Peyer's patch (tissue), 4 donors: ENCODE measurements around the gene ANO2. TPM values are rescaled to one million over a fixed set of nuclear protein-coding genes. Genes with fewer than 3 reads are reported as not detected.

Experiments
- DNase-seq, 3 donors: peaks; one replicate each; pipeline ENCODE4 v3.0.0-alpha.2; 2017 to 2019
- H3K27ac ChIP-seq, 4 donors: fragments of 200-600 bp; sonication (generic); one replicate each; pipeline ENCODE4 v1.5.1; 2016 to 2019
- H3K27me3 ChIP-seq, 2 donors: fragments of 200-600 bp; sonication (generic); one replicate each; pipeline ENCODE4 v1.5.1; 2019
- H3K36me3 ChIP-seq, 3 donors: fragments of 200-600 bp; sonication (generic); one replicate each; pipeline ENCODE4 v1.5.1; 2016 to 2019
- H3K4me1 ChIP-seq, 4 donors: fragments of 200-600 bp; sonication (generic); one replicate each; pipeline ENCODE4 v1.5.1; 2016 to 2019
- H3K4me3 ChIP-seq, 4 donors: fragments of 200-600 bp; sonication (generic); 1 replicate in 3 of 4; 2 replicates in 1 of 4; pipeline ENCODE4 v1.5.1; 2016 to 2019; ENCODE audit warnings: mild to moderate bottlenecking in 1 of 4
- H3K9me3 ChIP-seq, 4 donors: fragments of 200-600 bp; sonication (generic); one replicate each; pipeline ENCODE4 v1.5.1; 2016 to 2019; ENCODE audit warnings: mild to moderate bottlenecking in 1 of 4
- POLR2A ChIP-seq, 2 donors: fragments of 450-650 bp; IDR thresholded peaks; one replicate each; pipeline ENCODE4 v1.5.1; 2017; ENCODE audit warnings: antibody characterized with exemption in 2 of 2, mild to moderate bottlenecking in 2 of 2, moderate library complexity in 2 of 2
- total RNA-seq, 4 donors: library from RNA; depleted of rRNA; stranded (reverse); fragments of >200 nt; gene quantifications; one replicate each; pipeline ENCODE4 v1.1.0, GENCODE V29; 2016
- TF ChIP-seq, protein P1 (sequence below), 6 experiments: fragments of 450-650 bp in 4 of 6; fragments of 200-600 bp in 2 of 6; sonication (generic) in 1 of 6; IDR thresholded peaks; one replicate each; pipeline ENCODE4 v1.5.1; 2017 to 2019; ENCODE audit warnings: antibody characterized with exemption in 6 of 6, mild to moderate bottlenecking in 3 of 6, moderate library complexity in 1 of 6

ANO2 gene
- total RNA-seq, 4 donors from 2014 or later: 0.53 to 23.9 (median 5.8) TPM

DNA sequence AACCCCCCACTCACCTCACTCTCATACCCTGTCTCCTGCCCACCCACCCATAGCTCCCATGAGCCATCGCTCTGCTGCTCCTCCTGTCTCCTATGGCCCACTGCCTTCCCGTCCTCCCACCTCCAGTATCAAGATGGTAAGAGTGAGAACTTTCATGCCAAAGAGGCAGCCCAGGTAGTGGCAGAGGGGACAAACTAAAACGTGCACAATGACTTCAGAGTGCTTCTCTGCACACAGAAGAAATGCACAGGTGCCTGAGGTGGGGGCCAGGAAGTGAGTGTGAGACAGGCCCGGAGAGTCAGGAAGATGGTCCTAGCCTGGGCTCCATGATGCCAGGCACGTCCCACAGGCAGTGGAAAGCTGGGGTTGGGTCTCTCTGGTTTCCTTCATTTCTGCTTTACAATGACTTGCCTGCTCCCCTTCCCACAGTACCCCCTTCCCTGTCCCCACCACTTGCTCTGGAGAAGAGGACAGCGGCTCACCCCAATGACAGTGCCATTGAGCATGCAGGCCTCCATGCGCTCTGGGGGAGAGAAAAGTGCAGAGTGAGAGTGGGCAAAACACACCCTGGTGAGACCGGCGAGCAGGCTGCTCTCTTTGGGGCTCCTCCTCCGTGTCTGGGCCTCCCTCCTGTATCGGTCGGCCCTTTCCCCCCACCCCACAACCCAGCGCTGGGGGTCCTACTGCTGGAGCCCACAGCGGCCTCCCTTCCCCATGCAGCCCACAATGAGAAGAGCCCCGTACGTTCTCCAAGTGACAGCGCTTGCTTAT is 22.8 kb upstream of the ANO2 start:
- TF ChIP-seq, protein P1, sequence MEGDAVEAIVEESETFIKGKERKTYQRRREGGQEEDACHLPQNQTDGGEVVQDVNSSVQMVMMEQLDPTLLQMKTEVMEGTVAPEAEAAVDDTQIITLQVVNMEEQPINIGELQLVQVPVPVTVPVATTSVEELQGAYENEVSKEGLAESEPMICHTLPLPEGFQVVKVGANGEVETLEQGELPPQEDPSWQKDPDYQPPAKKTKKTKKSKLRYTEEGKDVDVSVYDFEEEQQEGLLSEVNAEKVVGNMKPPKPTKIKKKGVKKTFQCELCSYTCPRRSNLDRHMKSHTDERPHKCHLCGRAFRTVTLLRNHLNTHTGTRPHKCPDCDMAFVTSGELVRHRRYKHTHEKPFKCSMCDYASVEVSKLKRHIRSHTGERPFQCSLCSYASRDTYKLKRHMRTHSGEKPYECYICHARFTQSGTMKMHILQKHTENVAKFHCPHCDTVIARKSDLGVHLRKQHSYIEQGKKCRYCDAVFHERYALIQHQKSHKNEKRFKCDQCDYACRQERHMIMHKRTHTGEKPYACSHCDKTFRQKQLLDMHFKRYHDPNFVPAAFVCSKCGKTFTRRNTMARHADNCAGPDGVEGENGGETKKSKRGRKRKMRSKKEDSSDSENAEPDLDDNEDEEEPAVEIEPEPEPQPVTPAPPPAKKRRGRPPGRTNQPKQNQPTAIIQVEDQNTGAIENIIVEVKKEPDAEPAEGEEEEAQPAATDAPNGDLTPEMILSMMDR (IDR thresholded peaks at IDR 0.05): no peak
- no peak for TF ChIP-seq POLR2A (IDR thresholded peaks at IDR 0.05)
- Histone ChIP-seq H3K4me1 (no peaks in the 10 kb centered on the region), H3K36me3 (no peaks in the 10 kb centered on the region), H3K4me3 (no peak overlapping the region), H3K27me3 (no peaks in the 10 kb centered on the region), H3K9me3 (no peaks in the 10 kb centered on the region), H3K27ac (no peak overlapping the region)
- DNase-seq: no peak

DNA sequence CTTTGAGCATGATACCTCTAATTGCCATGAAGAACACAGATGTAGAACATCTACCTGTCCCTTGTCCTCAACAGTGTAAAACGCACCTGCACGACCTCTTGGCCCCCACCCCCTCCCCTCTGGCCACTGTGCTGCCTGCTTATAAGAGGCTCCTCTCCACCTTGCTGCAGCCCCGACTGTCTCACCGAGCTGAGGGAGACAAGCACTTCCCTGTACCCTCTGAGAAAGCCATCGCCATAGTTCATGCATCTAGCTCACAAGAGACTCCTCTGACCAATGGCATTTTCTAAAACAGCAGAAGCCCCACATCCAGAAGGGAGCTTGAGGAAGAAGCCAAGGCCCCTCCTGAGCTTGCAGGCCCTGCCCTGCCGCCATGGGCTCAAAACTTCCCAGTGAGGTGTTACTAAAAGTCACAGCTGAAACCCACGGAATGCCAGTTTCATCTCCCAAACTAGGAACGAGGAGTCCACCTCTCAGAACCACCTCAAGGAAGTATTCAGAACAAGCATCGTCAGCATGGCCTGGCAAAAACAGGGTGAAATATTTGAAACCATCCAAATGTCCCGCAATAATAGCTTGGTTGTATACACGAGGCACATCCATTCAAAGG is 21.5 kb upstream of the ANO2 start:
- H3K9me3 ChIP-seq: no peaks in the 10 kb centered on the region
- H3K4me3 ChIP-seq: no peak overlapping the region
- no peak overlapping the region for H3K27ac ChIP-seq
- H3K36me3 ChIP-seq: no peaks in the 10 kb centered on the region
- no peaks in the 10 kb centered on the region for H3K27me3 ChIP-seq
- no peak for TF ChIP-seq POLR2A (IDR thresholded peaks at IDR 0.05)
- TF ChIP-seq, protein P1 (IDR thresholded peaks at IDR 0.05): no peak
- H3K4me1 ChIP-seq: no peaks in the 10 kb centered on the region
- DNase-seq: no peak

DNA sequence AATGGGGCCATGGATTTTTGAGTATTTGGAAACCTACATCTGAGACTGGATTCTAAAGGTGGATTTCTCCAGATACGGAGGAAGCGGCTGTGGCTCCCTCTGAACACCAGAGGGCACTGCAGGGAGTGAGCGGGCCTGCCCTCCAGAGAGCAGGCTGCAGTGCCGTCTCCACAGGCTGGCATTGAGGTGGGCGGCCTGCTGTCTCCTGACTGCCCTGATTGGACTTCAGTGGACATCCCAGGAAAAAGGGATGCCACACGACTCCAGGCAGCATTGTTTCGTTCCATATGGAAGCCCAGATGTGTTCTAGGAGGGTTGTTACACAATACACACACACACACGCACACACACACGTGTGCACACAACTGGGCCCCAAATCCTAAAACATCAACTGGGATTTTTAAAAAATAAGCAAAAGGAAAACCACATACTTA is 20.9 kb upstream of the ANO2 start:
- no peaks in the 10 kb centered on the region for H3K27me3 ChIP-seq
- no peak overlapping the region for H3K4me3 ChIP-seq
- TF ChIP-seq, protein P1 (IDR thresholded peaks at IDR 0.05): peak; percentile 13 to 67 (median 58)
- TF ChIP-seq POLR2A (IDR thresholded peaks at IDR 0.05): no peak
- no peaks in the 10 kb centered on the region for H3K9me3 ChIP-seq
- no peaks in the 10 kb centered on the region for H3K36me3 ChIP-seq
- H3K4me1 ChIP-seq: no peaks in the 10 kb centered on the region
- peak in 1 of 3 donors; percentile 70 for DNase-seq
- H3K27ac ChIP-seq: no peak overlapping the region

DNA sequence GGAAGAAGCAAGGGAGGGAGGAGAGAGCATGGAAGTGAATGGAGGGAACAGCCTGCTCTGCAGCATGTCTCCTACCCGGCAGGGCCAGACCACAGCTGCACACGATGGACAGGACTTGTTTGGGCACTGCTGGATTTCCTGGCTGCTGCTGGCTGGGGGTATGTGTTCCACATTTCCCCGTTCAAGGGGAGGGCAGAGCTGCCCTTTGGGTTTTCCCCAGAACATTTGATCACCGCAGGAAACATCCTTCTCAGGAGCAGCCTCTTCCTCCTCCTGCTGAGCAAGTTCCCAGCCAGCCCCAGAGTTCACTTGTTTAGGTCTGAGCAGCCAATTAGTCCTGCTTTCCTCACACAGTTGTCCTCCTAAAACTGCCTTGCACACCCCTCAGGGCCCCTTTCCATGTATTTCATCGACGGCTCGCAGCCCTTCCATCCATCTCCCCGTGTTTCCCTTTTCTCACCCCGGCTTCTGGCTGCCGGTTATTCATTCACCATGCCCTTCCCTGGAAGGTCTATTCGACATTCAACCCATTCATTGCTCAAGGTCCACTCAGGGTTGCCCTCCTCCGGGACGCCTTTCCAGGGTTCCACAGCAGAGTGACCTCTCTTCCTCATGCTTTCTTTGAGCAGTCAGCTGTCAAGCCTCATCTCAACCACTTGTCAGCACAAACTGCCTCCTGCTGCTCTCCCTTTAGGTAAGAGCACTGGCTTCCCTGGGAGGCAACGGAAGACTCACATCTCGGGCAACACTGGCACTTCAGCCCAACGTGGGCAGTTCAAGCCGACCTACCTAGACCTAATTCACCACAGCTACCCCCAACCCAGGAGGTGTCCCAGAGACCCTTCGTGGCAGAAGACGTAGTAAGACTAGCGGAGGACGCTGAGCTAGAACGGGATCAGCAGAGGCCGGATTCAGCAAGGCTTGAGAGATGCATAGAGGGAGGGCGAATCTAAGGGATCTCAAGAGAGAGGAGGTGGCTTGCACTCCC is 20.1 kb upstream of the ANO2 start:
- no peak for TF ChIP-seq POLR2A (IDR thresholded peaks at IDR 0.05)
- TF ChIP-seq, protein P1 (IDR thresholded peaks at IDR 0.05): no peak
- Histone ChIP-seq H3K4me3 (no peak overlapping the region), H3K27ac (no peak overlapping the region), H3K27me3 (no peaks in the 10 kb centered on the region), H3K9me3 (no peaks in the 10 kb centered on the region), H3K4me1 (no peaks in the 10 kb centered on the region), H3K36me3 (no peaks in the 10 kb centered on the region)
- DNase-seq: no peak

DNA sequence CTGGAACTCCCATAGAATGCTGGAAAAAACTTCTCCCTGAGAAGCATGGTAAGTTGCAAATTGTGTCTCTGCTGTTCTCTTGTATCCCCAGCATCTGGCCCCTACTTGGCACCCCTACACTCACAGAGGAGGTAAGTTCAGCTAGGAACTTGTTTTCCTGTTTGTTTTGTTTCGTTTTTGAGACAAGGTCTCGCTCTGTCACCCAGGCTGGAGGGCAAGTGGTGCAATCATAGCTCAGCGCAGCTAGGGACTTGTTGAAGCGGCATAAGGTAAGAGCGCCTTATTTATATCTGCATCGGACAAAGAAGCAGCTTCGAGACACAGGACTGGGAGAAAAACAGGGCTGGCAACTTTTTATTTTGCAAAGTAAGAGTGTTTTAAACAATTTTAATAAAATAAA is 18.5 kb upstream of the ANO2 start:
- no peak for TF ChIP-seq POLR2A (IDR thresholded peaks at IDR 0.05)
- TF ChIP-seq, protein P1 (IDR thresholded peaks at IDR 0.05): no peak
- no peak overlapping the region for H3K27ac ChIP-seq
- H3K27me3 ChIP-seq: no peaks in the 10 kb centered on the region
- H3K36me3 ChIP-seq: no peaks in the 10 kb centered on the region
- no peaks in the 10 kb centered on the region for H3K9me3 ChIP-seq
- DNase-seq: no peak
- no peaks in the 10 kb centered on the region for H3K4me1 ChIP-seq
- no peak overlapping the region for H3K4me3 ChIP-seq
